HepG2 (cell line): Measurements from ENCODE around the gene NDUFB5.

ENCODE experiments used
- CTCF ChIP-seq: sonication (generic); formaldehyde crosslinking; IDR thresholded peaks from 2 replicates; pipeline ENCODE4 v1.5.0; 2020; ENCODE audit warnings: mild to moderate bottlenecking, missing genetic modification reagents, moderate library complexity
- ZNF546 ChIP-seq: sonication (generic); formaldehyde crosslinking; conservative IDR thresholded peaks from 2 replicates; pipeline ENCODE4 v1.8.1; 2023; ENCODE audit warnings: mild to moderate bottlenecking, missing genetic modification reagents

- no peak for TF ChIP-seq ZNF546 (CRISPR knock-in tag)
- TF ChIP-seq CTCF (CRISPR knock-in tag) = no peak
Observed at GRCh38 chr3:179671747-179672242, 67.2 kb downstream of the NDUFB5 start.
